OCI-LY1 (cell line): ENCODE data around the gene FNDC7.

Experiments used
- H2AFZ ChIP-seq: fragments of 200-600 bp; sonication (generic), shearing (Covaris generic); 2 replicates; pipeline ENCODE4 v1.6.0; 2014; ENCODE audit warnings: antibody characterized with exemption, mild to moderate bottlenecking, low read length
- H3F3A ChIP-seq: fragments of 200-600 bp; sonication (generic), shearing (Covaris generic); 2 replicates; pipeline ENCODE4 v1.6.0; 2014; ENCODE audit warnings: mild to moderate bottlenecking, antibody characterized with exemption, low read length, moderate library complexity; ENCODE audit not compliant: insufficient read depth
- H3K27ac ChIP-seq: fragments of 200-600 bp; sonication (generic); 2 replicates; pipeline ENCODE4 v1.5.1; 2014; ENCODE audit warnings: low read length, mixed run types, mild to moderate bottlenecking, low read depth; ENCODE audit not compliant: poor library complexity, severe bottlenecking
- H3K27me3 ChIP-seq: fragments of 200-600 bp; sonication (generic); 2 replicates; pipeline ENCODE4 v1.6.0; 2014; ENCODE audit warnings: antibody characterized with exemption, mild to moderate bottlenecking, low read length, moderate library complexity; ENCODE audit not compliant: insufficient read depth
- H3K36me3 ChIP-seq: fragments of 200-600 bp; sonication (generic); 2 replicates; pipeline ENCODE4 v1.6.1; 2014; ENCODE audit warnings: mild to moderate bottlenecking, antibody characterized with exemption, low read length, moderate library complexity, mixed read lengths; ENCODE audit not compliant: insufficient read depth
- H3K4me1 ChIP-seq: fragments of 200-600 bp; sonication (generic); 2 replicates; pipeline ENCODE4 v1.5.1; 2014; ENCODE audit warnings: mild to moderate bottlenecking, low read length, moderate library complexity; ENCODE audit not compliant: insufficient read depth, severe bottlenecking
- H3K4me2 ChIP-seq: fragments of 200-600 bp; sonication (generic), shearing (Covaris generic); 2 replicates; pipeline ENCODE4 v1.6.1; 2014; ENCODE audit warnings: low read length
- H3K4me3 ChIP-seq: fragments of 200-600 bp; sonication (generic); 2 replicates; pipeline ENCODE4 v1.5.1; 2014; ENCODE audit warnings: low read length, low read depth, mild to moderate bottlenecking, mixed read lengths; ENCODE audit not compliant: poor library complexity, severe bottlenecking
- H3K79me2 ChIP-seq: fragments of 200-600 bp; shearing (Covaris generic); 2 replicates; pipeline ENCODE4 v1.6.1; 2016; ENCODE audit warnings: mixed run types, low read length, mixed read lengths; ENCODE audit not compliant: insufficient read depth
- H3K9ac ChIP-seq: fragments of 200-600 bp; sonication (generic), shearing (Covaris generic); 2 replicates; pipeline ENCODE4 v1.6.1; 2014; ENCODE audit warnings: mild to moderate bottlenecking, low read length, mixed read lengths
- H3K9me2 ChIP-seq: fragments of 200-600 bp; sonication (generic), shearing (Covaris generic); 2 replicates; pipeline ENCODE4 v1.6.1; 2014; ENCODE audit warnings: low read depth, mild to moderate bottlenecking, low read length, mixed read lengths
- H3K9me3 ChIP-seq: fragments of 200-600 bp; shearing (Covaris generic); 2 replicates; pipeline ENCODE4 v1.6.1; 2014; ENCODE audit warnings: low read length, mixed read lengths
- H4K20me1 ChIP-seq: fragments of 200-600 bp; sonication (generic), shearing (Covaris generic); 2 replicates; pipeline ENCODE4 v1.6.0; 2016; ENCODE audit warnings: mild to moderate bottlenecking, low read length; ENCODE audit not compliant: insufficient read depth
- CTCF ChIP-seq: fragments of 200-600 bp; sonication (generic), shearing (Covaris generic); IDR thresholded peaks from 2 replicates; pipeline ENCODE4 v1.5.1; 2017; ENCODE audit warnings: mild to moderate bottlenecking, antibody characterized with exemption, low read length, moderate library complexity, mixed read lengths
- EZH2 ChIP-seq: fragments of 200-600 bp; sonication (generic), shearing (Covaris generic); IDR thresholded peaks from 2 replicates; pipeline ENCODE4 v1.8.0; 2017; ENCODE audit warnings: borderline replicate concordance, mixed run types, mild to moderate bottlenecking, antibody characterized with exemption, low read length, moderate library complexity, mixed read lengths

Gene FNDC7, protein sequence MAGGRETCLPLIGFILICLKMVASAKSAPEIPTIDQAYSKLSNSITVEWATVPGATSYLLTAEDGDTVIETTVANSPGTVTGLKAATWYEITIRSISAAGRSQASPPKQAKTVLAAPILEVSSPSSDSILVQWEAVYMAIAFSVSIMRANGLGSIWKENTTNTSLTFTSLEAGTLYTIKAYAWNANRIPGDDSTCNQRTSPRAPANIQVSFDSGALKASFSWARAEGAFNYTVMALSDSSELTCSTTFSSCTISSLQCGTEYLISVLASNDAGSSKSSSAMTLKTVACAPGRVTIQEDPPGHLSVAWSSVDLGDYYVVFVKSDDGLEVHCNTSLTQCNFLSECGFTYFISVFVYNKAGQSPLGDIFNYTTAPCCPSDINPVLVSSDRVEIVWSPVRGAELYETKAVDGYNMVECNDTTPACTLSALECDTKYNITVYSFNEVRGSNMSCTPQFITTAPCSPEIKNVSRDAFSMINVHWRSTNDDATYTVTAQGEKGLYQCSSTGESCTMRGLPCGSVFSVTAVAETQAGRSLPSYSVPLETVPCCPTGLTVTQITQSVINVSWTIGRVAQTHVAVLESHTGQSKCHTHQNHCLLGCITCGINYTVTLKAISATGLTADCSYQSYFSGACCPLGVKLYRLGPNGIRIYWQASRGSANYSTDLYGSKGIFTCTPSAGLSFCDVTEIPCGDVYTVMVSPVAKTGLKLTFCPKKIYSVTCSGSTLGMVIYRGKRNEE

DNA sequence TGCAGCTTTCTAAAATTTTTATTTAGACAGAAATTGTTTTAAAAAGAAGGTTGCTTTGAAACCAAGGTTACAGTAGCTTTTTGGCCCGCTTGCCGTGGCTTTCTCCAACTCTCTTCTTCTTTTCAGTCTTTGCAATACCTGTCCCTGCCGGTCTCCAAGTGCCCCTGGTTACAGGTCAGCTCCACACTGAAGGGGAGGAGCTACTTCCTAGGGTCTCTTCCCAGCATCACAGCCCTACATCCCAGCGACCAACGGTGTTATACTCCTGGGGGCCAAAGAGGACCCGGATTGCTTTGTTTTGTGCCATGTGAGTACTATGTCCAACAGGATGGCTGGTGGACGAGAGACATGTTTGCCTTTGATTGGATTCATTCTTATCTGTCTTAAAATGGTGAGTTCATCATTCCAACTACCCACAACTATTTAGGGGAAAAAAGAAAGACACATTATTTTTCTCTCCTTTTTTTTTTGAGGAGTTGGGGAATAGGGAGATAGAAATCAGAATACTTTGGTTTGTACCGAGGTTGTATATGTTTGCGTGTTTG is at the start of gene FNDC7:
Gene FNDC7 (plus strand): TSS at position 303 of the 545 bp plus-strand sequence. CDS start 26 bp downstream, at position 329.
- H3K4me1 ChIP-seq = no peaks in the 10 kb centered on the region
- no peak for TF ChIP-seq CTCF
- no peak for TF ChIP-seq EZH2
- H3K9ac ChIP-seq = no peak within 1 kb of the TSS
- H3K9me2 ChIP-seq = no peaks in the 10 kb centered on the region
- H3K4me2 ChIP-seq = no peak within 1 kb of the TSS
- H4K20me1 ChIP-seq = no peaks in the 10 kb centered on the region
- H3K27me3 ChIP-seq = no peaks in the 10 kb centered on the region
- H2AFZ ChIP-seq = no peak within 1 kb of the TSS
- H3K4me3 ChIP-seq = no peak within 1 kb of the TSS
- no peaks in the 10 kb centered on the region for H3K79me2 ChIP-seq
- H3F3A ChIP-seq = no peaks in the 10 kb centered on the region
- no peaks in the 10 kb centered on the region for H3K36me3 ChIP-seq
- no peaks in the 10 kb centered on the region for H3K9me3 ChIP-seq
- H3K27ac ChIP-seq = no peak within 1 kb of the TSS

DNA sequence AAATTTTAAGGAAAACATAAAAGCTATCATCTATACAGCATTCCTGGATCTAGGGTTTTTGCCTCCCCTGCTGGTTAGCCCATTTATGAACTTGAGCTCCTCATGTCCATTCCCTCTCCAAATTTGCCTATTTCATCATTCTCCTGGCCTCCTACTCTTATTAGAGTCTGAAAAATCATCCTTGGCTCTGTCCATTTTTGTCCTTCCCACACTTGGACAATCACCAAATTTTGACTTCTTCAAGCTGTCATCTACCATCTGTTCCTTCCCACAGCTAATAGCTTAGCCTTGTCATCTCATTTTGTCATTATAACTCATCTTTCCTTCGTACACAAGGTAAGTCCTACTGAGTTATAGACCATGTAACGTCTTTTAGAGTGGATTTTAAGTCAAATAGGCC is 49.6 kb upstream of the FNDC7 start:
- Histone ChIP-seq H3K79me2 (no peaks in the 10 kb centered on the region), H3K9me2 (no peaks in the 10 kb centered on the region), H3K9ac (no peak overlapping the region), H2AFZ (no peak overlapping the region), H3F3A (no peaks in the 10 kb centered on the region), H3K4me3 (no peak overlapping the region), H3K27me3 (no peaks in the 10 kb centered on the region), H3K27ac (no peak overlapping the region), H3K4me2 (no peak overlapping the region), H4K20me1 (no peaks in the 10 kb centered on the region), H3K36me3 (no peaks in the 10 kb centered on the region), H3K9me3 (no peaks in the 10 kb centered on the region), H3K4me1 (peaks cover 20% of the 10 kb centered on the region)
- TF ChIP-seq CTCF = no peak
- no peak for TF ChIP-seq EZH2

- no peak overlapping the region for H3K9ac ChIP-seq
- H3K36me3 ChIP-seq = no peaks in the 10 kb centered on the region
- TF ChIP-seq EZH2 (no peak), CTCF (no peak)
- no peaks in the 10 kb centered on the region for H3K9me3 ChIP-seq
- H3K4me2 ChIP-seq = no peak overlapping the region
- no peaks in the 10 kb centered on the region for H3K79me2 ChIP-seq
- H3K27me3 ChIP-seq = no peaks in the 10 kb centered on the region
- H4K20me1 ChIP-seq = no peaks in the 10 kb centered on the region
- H3F3A ChIP-seq = no peaks in the 10 kb centered on the region
- H2AFZ ChIP-seq = no peak overlapping the region
- no peak overlapping the region for H3K27ac ChIP-seq
- no peaks in the 10 kb centered on the region for H3K9me2 ChIP-seq
- H3K4me1 ChIP-seq = peaks cover 20% of the 10 kb centered on the region
- no peak overlapping the region for H3K4me3 ChIP-seq
These were observed 48.2 kb upstream of the FNDC7 start for GRCh38 chr1:108664481-108664880.
